Astrocyte (in vitro differentiated cells and primary cell): ENCODE data around the gene KIAA1549. TPM values are rescaled to one million over a fixed set of nuclear protein-coding genes. Genes with fewer than 3 reads are reported as not detected.

Source experiments
- DNase-seq: peaks from one replicate; pipeline ENCODE4 v3.0.0-alpha.2; 2010; ENCODE audit warnings: low read depth
- FAIRE-seq: peaks from 2 replicates; lab custom pipeline; 2011; peaks lifted over from hg19 to GRCh38; lab: Jason Lieb, UNC
- H2AFZ ChIP-seq: 2 replicates; pipeline ENCODE4 v1.6.0; 2012; ENCODE audit warnings: low read depth, low read length, inconsistent platforms
- H3K27ac ChIP-seq: 2 replicates; pipeline ENCODE4 v1.5.1; 2011; ENCODE audit warnings: low read depth, low read length, inconsistent platforms
- H3K27me3 ChIP-seq: 2 replicates; pipeline ENCODE4 v1.6.0; 2011; ENCODE audit warnings: low read length, inconsistent platforms; ENCODE audit not compliant: insufficient read depth
- H3K36me3 ChIP-seq: 2 replicates; pipeline ENCODE4 v1.5.1; 2011; ENCODE audit warnings: low read length, inconsistent platforms; ENCODE audit not compliant: insufficient read depth
- H3K4me1 ChIP-seq: 2 replicates; pipeline ENCODE4 v1.5.1; 2011; ENCODE audit warnings: low read length, inconsistent platforms; ENCODE audit not compliant: insufficient read depth
- H3K4me2 ChIP-seq: 2 replicates; pipeline ENCODE4 v1.6.0; 2012; ENCODE audit warnings: low read length, inconsistent platforms
- H3K4me3 ChIP-seq: 2 replicates; pipeline ENCODE4 v1.5.1; 2011; ENCODE audit warnings: low read depth, mild to moderate bottlenecking, low read length, inconsistent platforms; ENCODE audit not compliant: insufficient read depth
- H3K79me2 ChIP-seq: 2 replicates; pipeline ENCODE4 v1.6.0; 2012; ENCODE audit warnings: mild to moderate bottlenecking, low read length, inconsistent platforms; ENCODE audit not compliant: insufficient read depth
- H3K9ac ChIP-seq: 2 replicates; pipeline ENCODE4 v1.6.0; 2012; ENCODE audit warnings: mild to moderate bottlenecking, low read length, inconsistent platforms
- H3K9me3 ChIP-seq: 2 replicates; pipeline ENCODE4 v1.5.1; 2012; ENCODE audit warnings: low read depth, mild to moderate bottlenecking, low read length, inconsistent platforms; ENCODE audit not compliant: insufficient read depth
- H4K20me1 ChIP-seq: 2 replicates; pipeline ENCODE4 v1.6.0; 2012; ENCODE audit warnings: low read length, inconsistent platforms; ENCODE audit not compliant: insufficient read depth
- H3K27ac Mint-ChIP-seq: one replicate; pipeline ENCODE4 v1.8.0; 2021; ENCODE audit warnings: mild to moderate bottlenecking, mixed read lengths; ENCODE audit not compliant: unreplicated experiment
- H3K27me3 Mint-ChIP-seq: one replicate; pipeline ENCODE4 v1.8.0; 2021; ENCODE audit warnings: low read depth, mixed read lengths; ENCODE audit not compliant: unreplicated experiment
- H3K36me3 Mint-ChIP-seq: one replicate; pipeline ENCODE4 v1.8.0; 2021; ENCODE audit warnings: low read depth, mixed read lengths; ENCODE audit not compliant: unreplicated experiment
- H3K4me1 Mint-ChIP-seq: one replicate; pipeline ENCODE4 v1.8.0; 2021; ENCODE audit warnings: low read depth, mixed read lengths; ENCODE audit not compliant: unreplicated experiment
- H3K4me3 Mint-ChIP-seq: one replicate; pipeline ENCODE4 v1.8.0; 2021; ENCODE audit warnings: mild to moderate bottlenecking, moderate library complexity, mixed read lengths; ENCODE audit not compliant: unreplicated experiment
- H3K9me3 Mint-ChIP-seq: one replicate; pipeline ENCODE4 v1.8.0; 2021; ENCODE audit warnings: mild to moderate bottlenecking, mixed read lengths; ENCODE audit not compliant: unreplicated experiment
- EZH2 ChIP-seq: IDR thresholded peaks from 2 replicates; pipeline ENCODE4 v1.6.1; 2012; ENCODE audit warnings: mild to moderate bottlenecking, low read length, inconsistent platforms; ENCODE audit not compliant: insufficient read depth
- total RNA-seq: library from RNA; stranded (reverse); gene quantifications from 2 replicates; pipeline ENCODE4 v1.2.1, GENCODE V29; 2021
- TF ChIP-seq, protein P1 (sequence below): IDR thresholded peaks from 2 replicates; pipeline ENCODE4 v1.5.1; 2011; ENCODE audit warnings: low read depth, mild to moderate bottlenecking, inconsistent platforms, low read length, moderate library complexity; ENCODE audit not compliant: insufficient read depth

KIAA1549 gene
- total RNA-seq, 1 donor from 2014 or later = 10.3 TPM

DNA sequence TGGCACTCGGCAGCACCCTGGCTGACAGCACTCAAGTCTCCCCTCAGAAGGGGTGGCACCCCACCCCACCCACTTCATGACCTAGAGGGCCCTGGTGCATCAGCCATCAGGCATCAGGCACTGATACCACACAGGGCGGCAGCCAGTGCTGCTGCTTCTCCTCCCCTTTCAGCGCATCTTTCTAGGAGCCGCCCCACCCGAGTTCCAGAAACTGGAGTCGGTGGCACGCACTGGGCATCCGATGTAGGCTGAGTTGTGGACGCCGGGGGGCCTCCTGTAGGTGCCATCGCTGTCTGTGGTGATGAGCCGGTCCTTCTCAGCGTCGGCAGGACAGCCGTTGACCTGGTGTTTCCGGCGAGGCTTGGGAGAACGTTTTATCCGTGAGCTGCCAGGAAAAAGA lies 113.4 kb downstream of the KIAA1549 start:
- H3K4me1 Mint-ChIP-seq = peaks cover 18% of the 10 kb centered on the region
- Histone ChIP-seq H3K36me3 (no peaks in the 10 kb centered on the region), H3K9ac (no peak overlapping the region), H3K4me1 (peaks cover 16% of the 10 kb centered on the region), H3K4me3 (no peak overlapping the region), H3K4me2 (no peak overlapping the region), H3K27me3 (no peaks in the 10 kb centered on the region), H3K79me2 (no peaks in the 10 kb centered on the region), H3K27ac (no peak overlapping the region), H4K20me1 (no peaks in the 10 kb centered on the region), H3K9me3 (no peaks in the 10 kb centered on the region), H2AFZ (no peak overlapping the region)
- FAIRE-seq (no peak), DNase-seq (no peak)
- H3K4me3 Mint-ChIP-seq = no peak overlapping the region
- no peaks in the 10 kb centered on the region for H3K27me3 Mint-ChIP-seq
- TF ChIP-seq EZH2 = no peak
- TF ChIP-seq, protein P1, sequence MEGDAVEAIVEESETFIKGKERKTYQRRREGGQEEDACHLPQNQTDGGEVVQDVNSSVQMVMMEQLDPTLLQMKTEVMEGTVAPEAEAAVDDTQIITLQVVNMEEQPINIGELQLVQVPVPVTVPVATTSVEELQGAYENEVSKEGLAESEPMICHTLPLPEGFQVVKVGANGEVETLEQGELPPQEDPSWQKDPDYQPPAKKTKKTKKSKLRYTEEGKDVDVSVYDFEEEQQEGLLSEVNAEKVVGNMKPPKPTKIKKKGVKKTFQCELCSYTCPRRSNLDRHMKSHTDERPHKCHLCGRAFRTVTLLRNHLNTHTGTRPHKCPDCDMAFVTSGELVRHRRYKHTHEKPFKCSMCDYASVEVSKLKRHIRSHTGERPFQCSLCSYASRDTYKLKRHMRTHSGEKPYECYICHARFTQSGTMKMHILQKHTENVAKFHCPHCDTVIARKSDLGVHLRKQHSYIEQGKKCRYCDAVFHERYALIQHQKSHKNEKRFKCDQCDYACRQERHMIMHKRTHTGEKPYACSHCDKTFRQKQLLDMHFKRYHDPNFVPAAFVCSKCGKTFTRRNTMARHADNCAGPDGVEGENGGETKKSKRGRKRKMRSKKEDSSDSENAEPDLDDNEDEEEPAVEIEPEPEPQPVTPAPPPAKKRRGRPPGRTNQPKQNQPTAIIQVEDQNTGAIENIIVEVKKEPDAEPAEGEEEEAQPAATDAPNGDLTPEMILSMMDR = no peak
- no peak overlapping the region for H3K27ac Mint-ChIP-seq
- H3K9me3 Mint-ChIP-seq = no peaks in the 10 kb centered on the region
- peaks cover 18% of the 10 kb centered on the region for H3K36me3 Mint-ChIP-seq

DNA sequence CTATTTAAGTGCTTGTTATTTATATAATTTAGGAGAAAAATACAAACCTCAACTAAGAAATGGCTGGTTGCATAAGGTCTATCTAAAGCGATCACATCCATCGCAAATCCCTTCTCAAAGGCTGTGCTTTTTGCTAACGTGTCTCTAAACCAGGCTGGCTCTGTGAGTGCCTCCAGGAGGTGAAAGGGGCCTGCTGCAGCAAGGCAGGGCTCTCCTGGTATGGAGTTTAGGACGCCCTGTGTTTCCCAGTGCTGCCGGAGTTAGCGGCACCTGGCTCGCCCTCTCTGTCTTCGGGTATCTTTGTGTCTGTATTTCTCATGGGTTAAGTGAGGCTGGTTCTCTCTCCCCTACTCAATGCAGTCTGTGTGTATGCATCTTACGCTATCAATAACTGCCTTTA lies 114.8 kb downstream of the KIAA1549 start:
- FAIRE-seq (no peak), DNase-seq (no peak)
- no peaks in the 10 kb centered on the region for H3K79me2 ChIP-seq
- no peak overlapping the region for H3K27ac Mint-ChIP-seq
- no peaks in the 10 kb centered on the region for H3K36me3 ChIP-seq
- H3K4me3 ChIP-seq = no peak overlapping the region
- H3K27ac ChIP-seq = no peak overlapping the region
- no peaks in the 10 kb centered on the region for H3K27me3 Mint-ChIP-seq
- peaks cover 14% of the 10 kb centered on the region for H3K4me1 Mint-ChIP-seq
- H3K36me3 Mint-ChIP-seq = peaks cover 17% of the 10 kb centered on the region
- H3K9me3 Mint-ChIP-seq = no peaks in the 10 kb centered on the region
- peaks cover 12% of the 10 kb centered on the region for H3K4me1 ChIP-seq
- no peaks in the 10 kb centered on the region for H3K27me3 ChIP-seq
- no peak for TF ChIP-seq EZH2
- TF ChIP-seq, protein P1 = no peak
- no peak overlapping the region for H3K9ac ChIP-seq
- H2AFZ ChIP-seq = no peak overlapping the region
- no peak overlapping the region for H3K4me3 Mint-ChIP-seq
- no peaks in the 10 kb centered on the region for H4K20me1 ChIP-seq
- no peak overlapping the region for H3K4me2 ChIP-seq
- no peaks in the 10 kb centered on the region for H3K9me3 ChIP-seq

DNA sequence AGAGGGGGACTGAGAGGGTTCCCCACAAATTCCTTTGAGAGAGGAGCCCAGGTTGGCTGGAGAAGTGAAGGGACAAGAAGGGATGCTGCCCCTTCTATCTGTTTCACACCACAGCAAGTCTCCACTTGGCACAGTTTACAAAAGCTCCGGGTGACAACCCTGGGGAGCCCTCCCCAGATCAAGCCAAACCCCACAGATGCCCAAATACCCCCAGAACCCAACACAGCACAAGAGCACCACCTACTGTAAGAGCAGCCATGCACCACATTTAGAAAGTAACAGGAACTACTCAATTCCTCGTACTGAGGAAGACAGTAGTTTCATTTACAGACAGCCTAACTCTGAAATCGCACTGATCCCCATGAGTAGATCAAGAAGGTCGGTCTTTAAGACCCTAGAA lies 115.3 kb downstream of the KIAA1549 start:
- H3K4me2 ChIP-seq = no peak overlapping the region
- H3K36me3 Mint-ChIP-seq = peaks cover 18% of the 10 kb centered on the region

More for the DNA sequence above, 115.3 kb downstream of the KIAA1549 start:
- Histone ChIP-seq H3K27ac (no peak overlapping the region), H3K79me2 (no peaks in the 10 kb centered on the region), H3K9ac (no peak overlapping the region), H3K36me3 (no peaks in the 10 kb centered on the region), H4K20me1 (no peaks in the 10 kb centered on the region), H3K27me3 (no peaks in the 10 kb centered on the region), H3K4me1 (peaks cover 12% of the 10 kb centered on the region), H2AFZ (no peak overlapping the region), H3K4me3 (no peak overlapping the region), H3K9me3 (no peaks in the 10 kb centered on the region)
- Mint-ChIP-seq H3K9me3 (no peaks in the 10 kb centered on the region), H3K27me3 (no peaks in the 10 kb centered on the region), H3K4me1 (peaks cover 14% of the 10 kb centered on the region), H3K27ac (no peak overlapping the region), H3K4me3 (no peak overlapping the region)
- FAIRE-seq = no peak
- DNase-seq = no peak
- no peak for TF ChIP-seq EZH2
- TF ChIP-seq, protein P1 = peak; percentile 8
